ENCODE data around the gene KRT12.
"Not testable (repeated sequence)": the region's sequence is repeated elsewhere in the genome, so short reads cannot be mapped to it uniquely, and the experiment has no call there.

Gene KRT12

GRCh38 chr17:40883626-40884334 lies 16.8 kb upstream of the KRT12 start:
- DNase-seq (ENCODE audit: low read depth) = no peak

DNA sequence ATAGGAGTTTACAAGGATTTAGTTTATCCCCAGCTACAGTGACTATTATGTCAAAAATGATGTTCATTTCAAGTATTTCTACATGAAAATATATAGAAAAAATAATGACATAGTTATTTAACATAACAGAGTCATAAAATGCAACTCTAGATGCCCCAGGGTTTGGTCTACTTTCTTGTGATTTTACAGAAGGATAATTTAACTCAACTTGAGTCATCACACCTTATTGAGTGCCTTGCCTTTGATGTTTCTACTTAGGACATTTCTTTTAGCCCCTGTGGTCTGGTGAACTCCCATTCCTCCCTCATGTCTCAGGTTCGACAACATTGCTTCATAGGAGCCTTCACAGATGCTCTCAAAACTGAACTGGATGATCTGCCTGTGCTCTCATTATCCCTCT lies 16.0 kb upstream of the KRT12 start:
- no peak for DNase-seq (ENCODE audit: low read depth)

DNA sequence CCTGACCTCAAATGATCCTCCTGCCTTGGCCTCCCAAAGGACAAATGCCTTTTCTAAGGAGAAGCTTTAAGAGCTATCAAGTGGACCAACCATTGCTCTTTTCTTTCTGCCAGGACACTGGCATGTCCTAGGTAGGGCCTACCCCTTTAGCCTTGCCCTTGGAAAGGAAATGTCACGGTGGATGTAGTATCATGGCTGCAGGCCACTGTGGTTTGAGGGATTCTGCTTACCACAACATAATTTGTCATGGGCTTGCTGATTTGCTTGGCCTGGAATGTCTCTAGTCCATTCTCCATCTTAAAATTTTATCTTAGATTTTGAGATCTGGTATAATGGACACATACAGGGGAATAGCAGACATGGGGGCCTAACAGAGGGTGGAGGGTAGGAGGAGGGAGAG lies 12.0 kb upstream of the KRT12 start:
- DNase-seq (ENCODE audit: low read depth) = no peak

GRCh38 chr17:40878044-40878443 lies 11.0 kb upstream of the KRT12 start:
- no peak for DNase-seq (ENCODE audit: low read depth)

DNA sequence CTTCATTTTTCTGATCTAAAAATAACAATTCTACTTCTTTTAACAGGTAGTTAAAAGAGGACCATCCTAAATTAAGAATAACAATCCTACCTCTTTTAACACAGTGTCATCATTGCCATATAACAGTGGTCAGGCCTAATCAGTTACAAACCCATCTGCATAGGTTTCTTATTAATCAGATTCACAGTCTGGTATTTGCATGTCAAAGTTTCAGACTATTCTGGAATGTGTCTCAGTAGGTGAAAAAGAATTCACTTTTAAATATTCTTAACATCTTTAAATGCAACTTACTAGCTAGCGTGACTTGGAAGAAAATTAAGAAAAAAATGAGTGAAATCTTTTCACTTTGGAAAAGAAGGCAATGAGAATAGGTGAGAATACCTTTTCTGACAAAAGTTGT lies 6.8 kb upstream of the KRT12 start:
- peak; percentile 30 for DNase-seq (ENCODE audit: low read depth)

DNA sequence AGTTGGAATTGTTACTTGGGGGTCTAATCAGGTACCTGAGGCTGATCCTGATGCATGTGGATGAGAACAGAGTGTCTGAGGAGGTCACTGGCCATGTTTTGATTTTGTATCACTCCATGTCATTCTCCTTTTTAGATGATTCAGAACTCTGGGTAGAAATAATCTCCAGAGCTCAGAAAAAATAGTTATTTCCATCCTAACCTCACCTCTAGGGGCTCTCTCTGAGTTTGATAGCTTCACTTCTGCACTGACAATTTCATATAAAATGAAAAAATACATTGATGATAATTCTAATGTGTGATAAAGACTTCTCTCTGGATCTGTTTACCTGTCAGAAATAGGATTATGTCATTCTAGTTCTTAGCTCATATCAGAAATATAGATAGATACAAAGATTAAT lies 6.2 kb upstream of the KRT12 start:
- DNase-seq (ENCODE audit: low read depth) = no peak

GRCh38 chr17:40872416-40872815 lies 5.4 kb upstream of the KRT12 start:
- peak; percentile 50 for DNase-seq (ENCODE audit: low read depth)

DNA sequence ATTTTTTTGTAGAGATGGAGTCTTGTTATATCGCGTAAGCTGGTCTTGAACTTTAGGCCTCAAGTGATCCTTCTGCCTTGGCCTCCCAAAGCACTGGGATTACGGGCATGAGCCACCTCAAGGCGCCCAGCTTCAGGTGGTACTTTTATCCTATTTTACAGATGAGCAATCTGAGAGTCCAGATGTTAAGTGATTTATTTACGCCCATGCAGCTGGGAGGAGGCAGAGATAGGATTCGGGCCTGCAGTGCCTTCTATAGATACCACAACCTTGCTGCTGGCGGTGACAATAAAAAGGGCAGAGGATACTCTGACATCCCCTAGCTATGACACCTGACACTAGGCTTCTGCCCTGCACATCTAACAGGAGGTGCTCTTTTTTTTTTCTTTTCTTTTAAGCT lies 4.3 kb upstream of the KRT12 start:
- no peak for DNase-seq (ENCODE audit: low read depth)

DNA sequence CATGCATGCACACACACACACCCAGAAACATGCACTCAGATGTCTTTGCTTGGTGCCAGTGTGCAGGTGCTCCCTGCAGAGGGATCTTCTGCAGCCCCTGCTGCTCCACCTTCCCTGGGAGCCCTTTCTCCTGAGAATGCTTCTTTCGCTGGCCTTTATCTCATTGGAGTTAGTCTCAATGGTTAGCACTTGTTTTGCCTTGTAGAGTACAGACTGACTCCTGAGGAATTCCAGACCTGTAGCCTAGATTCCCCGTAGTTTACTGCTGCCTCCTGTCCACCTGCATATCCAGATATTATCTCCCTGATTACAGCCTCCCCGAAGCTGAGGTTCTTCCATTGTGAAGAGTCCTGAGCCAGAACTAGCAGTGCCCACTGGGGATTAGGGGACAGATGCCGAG lies 3.1 kb upstream of the KRT12 start:
- DNase-seq (ENCODE audit: low read depth) = no peak

DNA sequence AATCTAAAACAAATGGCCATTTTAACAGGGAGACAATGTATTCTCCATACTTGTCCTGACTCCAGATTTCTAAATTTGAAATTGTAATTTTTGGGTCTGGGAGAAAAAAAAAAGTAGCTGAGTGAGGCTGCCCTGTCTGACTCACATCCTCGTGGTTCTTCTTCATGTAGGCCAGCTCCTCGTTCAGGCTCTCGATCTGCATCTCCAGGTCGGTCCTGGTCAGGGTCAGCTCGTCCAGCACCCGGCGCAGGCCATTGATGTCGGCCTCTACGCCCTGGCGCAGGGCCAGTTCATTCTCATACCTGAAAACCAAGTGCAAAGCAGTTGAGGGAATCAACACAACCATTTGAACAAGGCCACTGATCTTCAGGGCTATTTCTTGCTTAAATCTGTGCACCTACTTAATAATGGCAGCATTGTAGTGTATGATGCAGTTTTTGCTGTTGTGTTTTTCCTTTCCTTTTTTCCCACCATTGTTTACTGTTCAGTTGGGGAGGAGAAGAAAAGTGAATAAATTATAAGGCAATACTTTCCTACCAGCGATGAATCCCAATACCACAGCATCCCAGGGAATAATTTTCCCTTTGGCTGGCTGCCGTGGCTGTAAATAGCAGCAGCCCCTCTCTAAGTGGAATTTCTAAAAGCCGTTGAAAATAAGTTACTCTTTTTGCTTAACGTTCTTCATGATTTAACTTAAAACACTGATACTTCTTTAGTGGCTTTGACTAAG lies 2.2 kb downstream of the KRT12 start:
- DNase-seq (ENCODE audit: low read depth) = no peak

DNA sequence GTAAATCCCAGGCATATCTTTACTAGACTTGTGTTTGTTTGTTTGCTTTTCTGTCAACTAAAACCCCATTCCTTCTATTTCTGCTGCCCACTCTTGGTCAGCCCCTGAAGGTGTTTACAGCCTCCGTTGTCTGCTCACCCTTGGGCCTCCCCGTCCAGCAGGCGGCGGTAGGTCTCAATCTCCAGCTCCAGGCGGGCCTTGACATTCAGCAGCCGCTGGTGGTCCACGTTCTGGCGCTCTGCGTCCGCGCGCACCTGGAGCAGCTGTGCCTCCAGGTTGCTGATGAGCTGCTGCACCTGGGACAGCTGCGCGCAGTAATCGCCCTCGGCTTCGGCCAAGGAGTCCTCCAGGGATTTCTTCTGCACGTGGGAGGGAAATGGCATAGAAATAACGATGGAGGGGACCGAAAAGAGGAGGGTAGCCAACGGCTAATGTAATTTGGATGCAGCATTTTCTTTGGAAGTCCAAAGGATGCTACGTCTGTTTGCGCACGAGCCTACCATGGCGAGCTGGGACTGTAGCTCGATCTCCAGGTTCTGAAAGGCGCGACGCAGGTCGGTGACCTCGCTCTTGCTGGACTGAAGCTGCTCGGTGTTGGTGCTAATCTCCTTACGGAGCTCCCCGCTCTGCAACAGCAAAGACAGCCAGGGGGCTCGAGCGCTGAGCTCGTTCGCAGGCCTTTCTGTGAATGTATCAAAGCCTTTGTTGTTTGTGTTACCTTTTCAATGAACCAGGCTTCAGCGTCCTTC lies 3.9 kb downstream of the KRT12 start:
- DNase-seq (ENCODE audit: low read depth) = no peak

DNA sequence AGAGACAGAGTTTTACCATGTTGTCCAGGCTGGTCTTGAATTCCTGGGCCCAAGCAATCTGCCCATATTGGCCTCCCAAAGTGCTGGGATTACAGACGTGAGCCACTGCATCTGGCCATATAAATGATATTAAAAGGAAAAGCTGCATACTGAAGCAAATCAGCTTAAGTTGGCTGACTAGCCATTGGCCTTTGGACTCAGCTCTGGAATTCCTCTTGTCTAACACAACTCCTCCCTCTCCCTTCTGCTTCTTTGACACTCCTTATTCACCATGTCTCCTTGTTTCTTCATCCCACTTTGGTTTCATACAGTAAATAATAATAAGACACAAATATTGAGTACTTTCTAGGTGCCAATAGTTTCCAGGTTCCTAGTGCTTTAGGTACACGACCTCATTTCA lies 7.5 kb downstream of the KRT12 start:
- no peak for DNase-seq (ENCODE audit: low read depth)

DNA sequence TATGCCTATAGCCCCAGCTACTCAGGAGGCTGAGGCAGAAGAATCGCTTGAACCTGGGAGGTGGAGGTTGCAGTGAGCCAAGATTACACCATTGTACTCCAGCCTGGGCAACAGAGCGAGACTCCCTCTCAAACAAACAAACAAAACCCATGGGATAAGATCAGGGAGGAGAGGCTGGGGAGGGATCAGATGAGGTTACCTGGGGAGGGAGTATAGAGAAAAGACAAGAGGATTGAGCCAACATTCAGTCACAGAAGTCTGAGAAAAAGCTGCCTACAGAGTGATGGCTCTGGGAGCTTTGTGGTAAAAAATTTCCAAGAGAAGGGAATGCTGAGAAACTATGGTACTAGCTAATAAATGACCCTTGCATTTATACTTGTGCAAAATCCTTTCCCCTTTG lies 8.4 kb downstream of the KRT12 start:
- not testable (repeated sequence) for DNase-seq (ENCODE audit: low read depth)

DNA sequence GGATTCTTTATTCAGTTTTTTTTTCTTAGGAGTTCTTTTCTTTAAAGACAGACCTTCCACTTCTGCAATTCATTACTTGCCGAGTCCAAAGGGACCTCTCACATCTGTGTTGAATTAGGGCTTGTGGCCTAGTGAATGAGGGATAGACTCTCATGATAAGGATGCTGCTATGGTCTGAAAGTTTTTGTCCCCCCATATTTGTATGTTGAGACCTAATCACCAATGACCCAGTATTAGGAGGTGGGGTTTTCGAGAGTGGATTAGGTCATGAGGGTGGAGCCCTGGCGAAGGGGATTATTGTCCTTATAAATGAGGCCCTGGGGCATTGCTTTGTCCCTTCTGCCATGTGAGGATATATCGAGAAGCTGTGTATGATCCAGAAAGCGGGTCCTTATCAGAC lies 9.5 kb downstream of the KRT12 start:
- DNase-seq (ENCODE audit: low read depth) = peak; percentile 78

- DNase-seq (ENCODE audit: low read depth) = peak; percentile 93
These were observed 12.7 kb downstream of the KRT12 start for GRCh38 chr17:40854175-40854814.

- DNase-seq (ENCODE audit: low read depth) = no peak
These were observed 14.7 kb downstream of the KRT12 start for GRCh38 chr17:40852364-40852763.

- DNase-seq (ENCODE audit: low read depth) = peak; percentile 43
These were observed 16.6 kb downstream of the KRT12 start for GRCh38 chr17:40850293-40850972.

DNA sequence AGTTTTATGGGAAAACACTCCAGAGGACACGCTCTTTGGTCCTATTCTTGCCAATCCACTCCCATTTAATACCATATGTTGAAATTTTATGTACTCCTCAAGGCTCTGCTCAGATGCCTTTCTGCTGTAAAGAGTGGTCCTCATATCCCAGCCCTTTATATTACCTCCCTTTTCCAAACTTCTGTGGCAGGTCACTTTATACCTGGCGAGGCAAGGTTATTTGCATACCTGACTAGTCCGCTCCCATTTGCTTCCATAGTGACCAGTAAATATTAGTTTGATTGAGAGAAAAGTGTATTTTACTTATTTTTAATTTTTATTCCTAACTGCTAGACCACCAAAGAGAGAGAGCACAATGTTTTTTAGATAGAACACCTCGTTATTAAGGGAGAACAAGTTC lies 17.3 kb downstream of the KRT12 start:
- no peak for DNase-seq (ENCODE audit: low read depth)

DNA sequence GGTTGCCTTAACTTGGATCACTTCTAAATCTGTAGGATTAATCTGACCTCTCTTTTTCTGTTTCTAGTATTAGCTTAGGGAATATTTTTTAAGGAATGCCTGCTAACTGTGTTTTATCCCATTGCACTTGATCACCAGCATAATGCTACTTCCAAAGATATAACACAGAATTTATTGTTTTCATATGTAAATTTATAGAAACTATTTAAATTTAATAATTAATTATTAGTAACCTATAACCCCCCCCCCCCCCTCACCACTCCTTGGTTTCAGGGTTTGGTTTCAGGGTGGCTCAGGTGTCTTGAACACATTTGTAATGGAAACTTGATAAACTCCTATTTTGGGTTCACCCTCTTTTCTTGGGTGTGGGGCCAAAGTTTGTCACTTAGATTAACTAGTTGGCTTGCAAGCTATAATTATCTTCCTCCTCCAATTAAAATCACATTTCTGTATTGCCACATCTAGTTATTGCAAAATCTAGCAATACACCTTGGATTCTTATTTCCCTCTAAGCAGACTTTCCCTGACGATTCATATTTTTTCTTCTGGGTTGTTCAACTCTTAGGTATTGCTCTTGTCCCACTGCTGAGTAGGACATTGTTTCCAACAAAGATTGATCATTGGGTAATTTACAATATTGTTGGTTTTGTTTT lies 18.3 kb downstream of the KRT12 start:
- no peak for DNase-seq (ENCODE audit: low read depth)

GRCh38 chr17:40846515-40847144 lies 20.4 kb downstream of the KRT12 start:
- peak; percentile 22 for DNase-seq (ENCODE audit: low read depth)

DNA sequence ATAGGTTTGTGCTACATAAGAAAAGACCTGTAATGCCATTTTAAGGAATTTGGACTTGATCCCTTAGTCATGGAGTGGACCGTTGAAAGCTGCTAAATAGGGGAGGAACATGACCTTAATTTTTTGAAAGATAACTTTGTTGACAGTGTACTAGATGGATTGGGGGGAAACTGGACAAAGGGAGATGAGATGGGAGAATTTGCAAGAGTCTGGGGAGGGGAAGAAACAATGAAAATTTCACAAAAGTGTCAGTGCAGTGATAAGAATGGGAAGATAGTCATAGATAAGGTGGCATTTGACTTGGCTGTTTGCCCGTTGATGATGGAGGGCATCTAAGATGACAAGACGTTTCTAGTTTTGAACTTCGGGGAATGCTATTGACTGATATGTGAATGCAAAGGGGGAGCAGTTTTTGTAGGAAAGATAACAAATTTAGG lies 22.3 kb downstream of the KRT12 start:
- DNase-seq (ENCODE audit: low read depth) = no peak
